ENCODE measurements around the gene ACTL7A.
"Not testable (repeated sequence)": the region's sequence is repeated elsewhere in the genome, so short reads cannot be mapped to it uniquely, and the experiment has no call there.

ACTL7A gene, protein sequence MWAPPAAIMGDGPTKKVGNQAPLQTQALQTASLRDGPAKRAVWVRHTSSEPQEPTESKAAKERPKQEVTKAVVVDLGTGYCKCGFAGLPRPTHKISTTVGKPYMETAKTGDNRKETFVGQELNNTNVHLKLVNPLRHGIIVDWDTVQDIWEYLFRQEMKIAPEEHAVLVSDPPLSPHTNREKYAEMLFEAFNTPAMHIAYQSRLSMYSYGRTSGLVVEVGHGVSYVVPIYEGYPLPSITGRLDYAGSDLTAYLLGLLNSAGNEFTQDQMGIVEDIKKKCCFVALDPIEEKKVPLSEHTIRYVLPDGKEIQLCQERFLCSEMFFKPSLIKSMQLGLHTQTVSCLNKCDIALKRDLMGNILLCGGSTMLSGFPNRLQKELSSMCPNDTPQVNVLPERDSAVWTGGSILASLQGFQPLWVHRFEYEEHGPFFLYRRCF

DNA sequence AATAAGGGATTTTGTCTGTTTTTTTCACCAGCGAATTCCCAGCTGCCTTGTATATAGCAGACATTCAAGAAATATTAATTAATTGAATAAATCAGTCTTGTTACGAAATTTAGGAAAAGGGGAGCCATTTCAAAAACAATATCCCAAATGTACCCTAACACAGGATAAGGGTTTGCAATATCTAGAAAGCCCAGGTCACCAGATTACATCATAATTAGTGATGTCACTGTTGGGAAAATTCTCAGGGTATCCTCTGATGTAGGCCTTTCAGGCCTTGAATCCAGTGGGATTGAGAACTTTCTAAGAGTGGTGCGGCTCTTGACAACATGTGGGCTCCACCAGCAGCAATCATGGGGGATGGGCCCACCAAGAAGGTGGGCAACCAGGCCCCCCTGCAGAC is at the start of gene ACTL7A:
ACTL7A (plus strand) TSS at position 270 of the 400 bp plus-strand sequence; CDS start at position 327, 57 bp downstream.
- DNase-seq (ENCODE audit: low read depth in 1 of 2, low spot score in 1 of 2), result no peak

- DNase-seq (ENCODE audit: low read depth in 1 of 2, low spot score in 1 of 2), result no peak
Measured at GRCh38 chr9:108812396-108813025, 49.6 kb upstream of the ACTL7A start.

DNA sequence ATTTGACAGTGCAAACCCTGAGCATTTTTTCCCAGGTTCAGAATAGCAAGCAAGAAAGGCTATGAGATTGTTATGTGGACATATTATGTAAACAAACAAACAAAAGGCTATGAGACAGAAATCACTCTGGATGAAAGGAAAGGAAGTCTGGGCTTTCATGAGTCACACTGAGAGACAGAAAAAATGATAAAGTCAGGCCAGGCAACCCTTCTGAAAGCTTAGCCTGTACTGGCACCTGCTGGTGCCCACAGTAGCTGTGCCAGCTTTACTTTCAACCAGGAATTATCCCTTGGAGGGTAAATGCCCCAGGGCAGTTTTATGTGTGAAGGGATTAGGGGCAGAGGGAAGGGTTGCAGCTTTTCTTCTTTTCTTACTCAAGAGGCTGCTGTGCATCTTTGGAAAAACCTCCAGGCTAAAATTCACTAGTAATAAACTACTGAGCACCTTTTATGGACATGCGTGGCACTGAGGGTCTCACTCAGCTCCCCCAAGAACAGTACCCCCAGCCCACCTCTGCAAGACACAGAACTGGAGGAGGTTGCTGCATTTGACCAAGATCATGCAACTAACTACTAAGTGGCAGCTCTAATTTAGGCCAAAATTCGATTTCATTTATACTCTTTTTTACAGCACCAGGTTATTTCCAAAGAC is 48.0 kb upstream of the ACTL7A start:
- no peak for DNase-seq (ENCODE audit: low read depth in 1 of 2, low spot score in 1 of 2)

DNA sequence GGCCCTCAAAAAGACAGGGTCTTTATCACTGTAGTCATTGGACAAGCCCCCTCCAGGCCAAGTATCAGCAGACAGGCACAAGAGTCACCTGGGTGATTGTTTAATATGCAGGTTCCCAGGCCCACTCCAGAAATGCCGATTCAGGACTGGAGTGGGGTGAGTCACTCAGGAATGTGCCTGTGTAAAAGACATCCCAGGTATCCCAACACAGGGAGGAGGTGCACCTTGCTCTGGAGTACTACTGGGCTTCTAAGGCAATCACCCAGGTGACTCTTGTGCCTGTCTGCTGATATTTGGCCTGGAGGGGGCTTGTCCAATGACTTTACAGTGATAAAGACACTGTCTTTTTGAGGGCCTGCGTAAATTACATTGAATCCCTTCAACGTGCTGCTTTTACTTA is 46.9 kb upstream of the ACTL7A start:
- no peak for DNase-seq (ENCODE audit: low read depth in 1 of 2, low spot score in 1 of 2)

- no peak for DNase-seq (ENCODE audit: low read depth in 1 of 2, low spot score in 1 of 2)
Measured at GRCh38 chr9:108816037-108816436, 46.0 kb upstream of the ACTL7A start.

DNA sequence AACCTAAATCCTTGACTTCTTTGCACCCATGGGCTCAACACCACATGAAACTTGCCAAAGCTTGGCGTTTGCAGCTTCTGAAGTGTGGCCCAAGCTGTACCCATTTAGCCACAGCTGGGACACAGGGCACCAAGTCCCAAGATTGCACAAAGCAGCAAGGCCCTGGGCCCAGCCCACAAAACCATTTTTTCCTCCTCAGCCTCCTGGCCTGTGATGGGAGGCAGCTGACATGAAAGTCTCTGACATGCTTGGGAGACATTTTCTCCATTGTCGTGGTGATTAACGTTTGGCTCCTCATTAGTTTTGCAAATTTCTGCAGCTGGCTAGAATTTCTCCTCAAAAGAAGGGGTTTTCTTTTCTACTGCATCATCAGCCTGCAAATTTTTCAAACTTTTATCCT is 38.2 kb upstream of the ACTL7A start:
- no peak for DNase-seq (ENCODE audit: low read depth in 1 of 2, low spot score in 1 of 2)

GRCh38 chr9:108830272-108830671 is 31.8 kb upstream of the ACTL7A start:
- DNase-seq (ENCODE audit: low read depth in 1 of 2, low spot score in 1 of 2), result no peak

DNA sequence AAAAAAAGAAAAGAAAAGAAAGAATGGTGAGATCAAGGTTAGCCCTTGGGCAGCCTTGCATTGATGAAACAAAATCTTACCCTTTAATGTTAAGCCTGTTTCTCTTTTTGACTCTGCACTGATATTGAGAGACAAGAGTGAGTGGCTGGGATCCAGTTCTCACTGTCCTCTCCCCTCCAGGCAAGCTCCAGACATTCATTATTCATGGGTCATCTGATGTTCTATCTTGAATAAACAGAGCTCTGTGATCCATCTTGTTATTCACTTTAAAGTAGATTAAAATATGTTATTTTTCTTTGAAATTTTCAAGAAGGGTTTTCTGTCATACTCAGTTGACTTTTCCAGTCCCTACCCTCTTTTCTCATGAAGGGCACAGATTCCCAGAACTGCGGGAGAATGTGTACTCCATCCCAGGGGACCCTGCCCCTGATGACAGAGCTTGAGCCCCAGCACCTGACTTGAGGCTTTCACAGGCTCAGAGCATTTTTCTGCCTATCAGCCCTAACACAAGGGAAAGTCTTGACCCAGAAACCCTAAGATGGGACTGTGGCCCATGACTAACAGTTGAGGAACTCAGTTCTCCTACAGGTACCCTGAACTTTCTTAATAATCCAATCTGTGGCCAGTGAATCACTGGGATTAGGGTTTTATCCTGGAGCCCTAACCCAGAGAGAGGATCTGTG is 30.4 kb upstream of the ACTL7A start:
- no peak for DNase-seq (ENCODE audit: low read depth in 1 of 2, low spot score in 1 of 2)

DNA sequence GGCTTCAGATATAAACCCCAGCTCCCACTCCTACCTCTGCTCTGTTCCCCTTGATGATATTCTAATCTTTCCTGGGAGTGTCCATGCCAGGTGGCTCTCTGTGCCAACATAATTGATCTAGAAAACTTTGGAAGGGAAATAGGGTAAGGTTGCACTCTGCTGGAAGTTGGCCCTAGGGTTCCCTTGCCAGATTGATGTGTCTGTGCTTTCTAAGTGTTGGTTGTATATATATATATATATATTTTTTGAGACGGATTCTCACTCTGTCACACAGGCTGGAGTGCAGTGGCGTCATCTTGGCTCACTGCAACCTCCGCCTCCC is 29.9 kb upstream of the ACTL7A start:
- DNase-seq (ENCODE audit: low read depth in 1 of 2, low spot score in 1 of 2), result no peak

DNA sequence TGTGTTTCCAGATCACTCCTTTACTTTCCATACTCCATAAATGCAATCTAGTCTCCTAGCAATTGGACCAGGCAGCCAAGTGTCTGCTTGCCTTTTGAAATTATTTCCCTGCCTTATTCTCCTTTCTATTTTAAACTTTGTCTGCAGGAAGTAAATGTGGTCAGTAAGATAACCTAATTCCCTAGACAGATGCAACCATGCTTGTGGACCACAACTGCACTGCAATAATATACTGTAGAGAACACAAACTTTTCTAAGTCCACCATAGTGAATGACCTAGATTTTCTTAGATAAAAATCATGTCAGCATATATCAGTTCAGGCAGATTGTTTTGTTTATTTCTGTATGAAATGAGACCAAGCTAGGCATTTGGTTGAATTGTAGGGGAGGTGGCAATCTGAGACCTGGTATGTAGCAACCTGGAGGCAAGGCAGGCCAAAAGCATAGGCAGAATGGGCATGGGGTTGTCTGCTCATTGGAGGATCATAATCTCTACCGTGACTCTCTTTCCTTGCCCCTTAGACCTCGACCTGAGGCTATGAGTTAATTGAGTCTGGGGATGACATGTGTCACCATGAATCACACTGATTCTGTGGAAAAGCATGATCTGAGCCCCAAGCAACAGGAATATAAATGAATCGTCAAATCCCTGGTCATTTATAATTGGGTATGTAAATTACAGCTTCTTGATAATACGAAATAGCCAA is 27.0 kb upstream of the ACTL7A start:
- no peak for DNase-seq (ENCODE audit: low read depth in 1 of 2, low spot score in 1 of 2)

GRCh38 chr9:108835831-108836230 is 26.2 kb upstream of the ACTL7A start:
- no peak for DNase-seq (ENCODE audit: low read depth in 1 of 2, low spot score in 1 of 2)

GRCh38 chr9:108836319-108836718 is 25.7 kb upstream of the ACTL7A start:
- DNase-seq (ENCODE audit: low read depth in 1 of 2, low spot score in 1 of 2), result no peak

GRCh38 chr9:108836781-108837180 is 25.3 kb upstream of the ACTL7A start:
- DNase-seq (ENCODE audit: low read depth in 1 of 2, low spot score in 1 of 2), result no peak

DNA sequence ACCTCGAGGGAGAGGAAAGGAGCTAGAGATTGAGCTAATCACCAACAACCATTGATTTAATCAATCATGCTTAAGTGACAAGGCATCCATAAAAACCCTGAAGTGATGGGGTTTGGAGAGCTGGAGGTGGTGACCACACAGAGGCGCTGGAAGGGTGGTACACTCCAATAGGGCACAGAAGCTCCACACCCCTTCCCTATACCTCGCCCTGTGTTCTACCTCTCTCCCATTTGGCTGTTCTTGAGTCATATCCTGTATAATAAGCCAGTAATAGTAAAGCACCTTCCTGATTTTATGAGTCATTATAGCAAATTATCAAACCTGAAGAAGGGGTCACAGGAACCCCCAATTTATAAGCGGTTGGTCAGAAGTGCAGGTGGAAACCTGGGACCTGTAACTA is 24.5 kb upstream of the ACTL7A start:
- no peak for DNase-seq (ENCODE audit: low read depth in 1 of 2, low spot score in 1 of 2)

DNA sequence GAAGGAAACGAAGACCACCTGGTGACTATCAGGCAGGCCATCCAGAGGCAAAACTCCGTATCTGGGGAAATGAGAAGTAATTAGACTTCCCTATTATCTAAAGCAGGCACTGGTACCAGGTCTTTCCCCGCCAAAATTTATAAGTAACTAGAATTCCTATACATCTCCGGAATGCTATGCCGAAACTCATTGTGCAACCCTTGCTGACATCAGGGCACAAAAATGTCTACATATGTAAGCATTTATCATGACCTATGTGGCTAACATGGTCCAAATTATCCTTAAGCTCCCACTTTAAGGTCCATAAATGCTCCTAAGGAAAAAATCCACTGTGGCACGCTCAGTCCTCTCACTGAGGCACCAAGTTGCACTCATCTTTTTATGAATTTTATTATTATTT is 24.0 kb upstream of the ACTL7A start:
- DNase-seq (ENCODE audit: low read depth in 1 of 2, low spot score in 1 of 2), result no peak

- not testable (repeated sequence) for DNase-seq (ENCODE audit: low read depth in 1 of 2, low spot score in 1 of 2)
Measured at GRCh38 chr9:108839561-108839960, 22.5 kb upstream of the ACTL7A start.

GRCh38 chr9:108842610-108843295 is 19.3 kb upstream of the ACTL7A start:
- no peak for DNase-seq (ENCODE audit: low read depth in 1 of 2, low spot score in 1 of 2)

DNA sequence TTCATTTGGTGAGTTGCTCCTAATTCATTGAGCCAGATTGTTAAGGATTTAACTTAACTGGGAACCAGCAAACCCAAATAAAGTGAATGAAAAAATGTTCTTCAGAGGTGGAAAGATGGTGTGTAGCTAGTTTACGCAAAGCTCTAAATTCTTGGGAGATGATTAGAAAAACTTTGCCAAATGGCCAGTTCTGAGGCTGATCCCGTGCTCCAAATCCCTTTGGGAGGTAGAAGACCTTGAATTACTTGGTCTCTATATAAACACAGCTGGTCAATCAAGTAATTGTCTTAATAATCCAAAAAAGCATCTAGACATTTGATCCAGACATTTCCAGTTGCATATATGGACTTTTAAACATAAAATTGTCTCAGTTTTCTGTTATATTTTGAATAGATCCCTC is 17.7 kb upstream of the ACTL7A start:
- DNase-seq (ENCODE audit: low read depth in 1 of 2, low spot score in 1 of 2), result no peak

DNA sequence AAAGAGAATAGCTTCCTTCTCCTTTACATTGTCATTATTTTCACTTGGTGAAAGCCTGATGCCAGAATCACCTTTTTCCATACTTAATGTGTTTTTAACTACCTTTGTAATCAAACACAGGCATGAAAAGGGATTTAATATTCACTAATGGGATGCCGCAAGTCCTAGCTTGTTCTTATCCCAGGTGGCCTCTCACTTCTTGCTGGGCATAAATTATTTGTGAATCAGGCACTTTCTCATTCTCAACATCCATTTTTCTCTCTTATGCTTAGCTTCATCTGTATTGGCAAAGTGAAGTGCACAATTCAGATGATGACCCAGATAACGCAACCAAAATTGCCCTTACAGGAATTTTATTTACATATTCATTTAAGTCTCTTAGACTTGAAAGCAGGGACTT is 17.2 kb upstream of the ACTL7A start:
- DNase-seq (ENCODE audit: low read depth in 1 of 2, low spot score in 1 of 2), result no peak

GRCh38 chr9:108845507-108845906 is 16.6 kb upstream of the ACTL7A start:
- no peak for DNase-seq (ENCODE audit: low read depth in 1 of 2, low spot score in 1 of 2)

DNA sequence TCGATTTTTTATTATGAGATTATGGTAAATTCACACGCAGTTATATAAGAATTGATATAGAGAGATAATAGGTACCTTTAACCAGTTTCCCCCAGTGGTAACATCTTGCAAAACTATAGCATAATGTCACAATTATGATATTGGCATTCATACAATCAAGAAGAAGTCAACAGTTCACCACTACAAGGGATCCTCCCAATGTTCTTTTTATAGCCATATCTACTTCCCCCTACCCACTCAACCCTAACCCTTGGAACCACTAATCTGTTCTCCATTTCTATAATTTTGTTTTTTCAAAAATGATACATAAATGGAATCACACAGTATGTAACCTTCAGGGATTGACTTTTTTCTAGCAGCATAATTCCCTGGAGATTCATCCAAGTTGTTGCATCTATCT is 16.1 kb upstream of the ACTL7A start:
- no peak for DNase-seq (ENCODE audit: low read depth in 1 of 2, low spot score in 1 of 2)
